GM23338 (cell line): Measurements from ENCODE around the gene PLOD2. TPM values are rescaled to one million over a fixed set of nuclear protein-coding genes. Genes with fewer than 3 reads are reported as not detected.

Source experiments
- ATAC-seq: fragments of 200-7000 bp; cut with Tn5 transposase; 3 replicates; pipeline ENCODE4 v1.9.1; 2020
- DNase-seq: peaks from one replicate; pipeline ENCODE4 v3.0.0-alpha.2; 2015; ENCODE audit warnings: low spot score
- H2AFZ ChIP-seq: fragments of 200-600 bp; sonication (generic); 2 replicates; pipeline ENCODE4 v1.8.0; 2016; ENCODE audit warnings: antibody characterized with exemption, mild to moderate bottlenecking, moderate library complexity
- H3F3A ChIP-seq: fragments of 200-600 bp; sonication (generic); replicated peaks from 2 replicates; pipeline ENCODE4 v1.8.0; 2017; ENCODE audit warnings: antibody characterized with exemption, mixed run types, low read depth
- H3K27ac ChIP-seq: fragments of 200-600 bp; sonication (generic); 2 replicates; pipeline ENCODE4 v1.6.1; 2016; ENCODE audit warnings: low read depth
- H3K27me3 ChIP-seq: fragments of 200-600 bp; sonication (generic); 2 replicates; pipeline ENCODE4 v1.8.0; 2016; ENCODE audit warnings: mild to moderate bottlenecking, mixed run types, moderate library complexity; ENCODE audit not compliant: insufficient read depth
- H3K36me3 ChIP-seq: fragments of 200-600 bp; sonication (generic); 2 replicates; pipeline ENCODE4 v1.8.0; 2016; ENCODE audit warnings: mild to moderate bottlenecking; ENCODE audit not compliant: insufficient read depth
- H3K4me1 ChIP-seq: fragments of 200-600 bp; sonication (generic); 2 replicates; pipeline ENCODE4 v1.8.0; 2016; ENCODE audit warnings: mild to moderate bottlenecking, moderate library complexity; ENCODE audit not compliant: insufficient read depth
- H3K4me2 ChIP-seq: fragments of 200-600 bp; sonication (generic); 2 replicates; pipeline ENCODE4 v1.7.1; 2017; ENCODE audit warnings: mixed run types
- H3K4me3 ChIP-seq: fragments of 200-600 bp; sonication (generic); 2 replicates; pipeline ENCODE4 v1.6.1; 2016; ENCODE audit warnings: mixed run types
- H3K79me2 ChIP-seq: fragments of 200-600 bp; sonication (generic); replicated peaks from 2 replicates; pipeline ENCODE4 v1.8.0; 2017; ENCODE audit warnings: mild to moderate bottlenecking; ENCODE audit not compliant: insufficient read depth
- H3K9me2 ChIP-seq: fragments of 200-600 bp; sonication (generic); 2 replicates; pipeline ENCODE4 v1.8.0; 2017; ENCODE audit not compliant: insufficient read depth
- H4K20me1 ChIP-seq: fragments of 200-600 bp; sonication (generic); replicated peaks from 2 replicates; pipeline ENCODE4 v1.8.0; 2017; ENCODE audit warnings: mild to moderate bottlenecking; ENCODE audit not compliant: insufficient read depth
- H3K27ac Mint-ChIP-seq: 2 replicates; pipeline ENCODE4 v1.8.0; 2020; ENCODE audit warnings: inconsistent platforms, mild to moderate bottlenecking, moderate library complexity, mixed read lengths
- H3K27me3 Mint-ChIP-seq: 3 replicates; pipeline ENCODE4 v1.8.0; 2022; ENCODE audit warnings: low read depth, mild to moderate bottlenecking, moderate library complexity, mixed read lengths, inconsistent platforms; ENCODE audit not compliant: insufficient read depth, poor library complexity
- H3K36me3 Mint-ChIP-seq: 3 replicates; pipeline ENCODE4 v1.8.0; 2021; ENCODE audit warnings: low read depth, mild to moderate bottlenecking, inconsistent platforms, moderate library complexity, mixed read lengths
- H3K4me1 Mint-ChIP-seq: 3 replicates; pipeline ENCODE4 v1.8.0; 2020; ENCODE audit warnings: mild to moderate bottlenecking, inconsistent platforms, mixed read lengths
- H3K4me3 Mint-ChIP-seq: 3 replicates; pipeline ENCODE4 v1.8.0; 2021; ENCODE audit warnings: moderate library complexity, mild to moderate bottlenecking, inconsistent platforms, mixed read lengths
- H3K9me3 Mint-ChIP-seq: 3 replicates; pipeline ENCODE4 v1.8.0; 2020; ENCODE audit warnings: moderate library complexity, mild to moderate bottlenecking, inconsistent platforms, mixed read lengths
- CREB1 ChIP-seq: fragments of 250-450 bp; sonication (Bioruptor Pico); IDR thresholded peaks from 2 replicates; pipeline ENCODE4 v1.5.0; 2020; ENCODE audit warnings: low read depth, mild to moderate bottlenecking, moderate library complexity
- CTCF ChIP-seq, 2 experiments: fragments of 200-600 bp in 1 of 2; sonication (generic) in 1 of 2; conservative IDR thresholded peaks; 2 replicates each; pipeline versions ENCODE4 v1.5.1 to v1.6.1; 2016 to 2017; ENCODE audit warnings: antibody characterized with exemption in 2 of 2, low read depth in 2 of 2, mild to moderate bottlenecking in 2 of 2, moderate library complexity in 1 of 2
- EZH2 ChIP-seq: fragments of 200-600 bp; sonication (generic); IDR thresholded peaks from one replicate; pipeline ENCODE4 v1.8.0; 2017; ENCODE audit warnings: antibody characterized with exemption, mild to moderate bottlenecking, low read depth; ENCODE audit not compliant: unreplicated experiment
- EZH2phosphoT487 ChIP-seq: fragments of 200-600 bp; sonication (generic); IDR thresholded peaks from one replicate; pipeline ENCODE4 v1.8.1; 2018; ENCODE audit warnings: antibody characterized with exemption; ENCODE audit not compliant: unreplicated experiment
- JUNB ChIP-seq: IDR thresholded peaks from one replicate; pipeline ENCODE4 v1.6.1; 2016; ENCODE audit warnings: antibody characterized with exemption; ENCODE audit not compliant: unreplicated experiment
- STAT1 ChIP-seq: IDR thresholded peaks from one replicate; pipeline ENCODE4 v1.6.1; 2016; ENCODE audit warnings: antibody characterized with exemption; ENCODE audit not compliant: unreplicated experiment
- ZNF114 ChIP-seq: fragments of 250-450 bp; sonication (Bioruptor Pico); IDR thresholded peaks from 2 replicates; pipeline ENCODE4 v1.5.0; 2020; ENCODE audit warnings: mild to moderate bottlenecking, moderate library complexity
- ZNF462 ChIP-seq: fragments of 250-450 bp; sonication (Bioruptor Pico); IDR thresholded peaks from 2 replicates; pipeline ENCODE4 v1.5.0; 2020; ENCODE audit warnings: mild to moderate bottlenecking, moderate library complexity
- polyA plus RNA-seq: library from polyadenylated mRNA; unstranded; fragments of >200 nt; fragmentation: Nextera tagmentation; extraction: Ambion mirVana; gene quantifications from 2 replicates; pipeline ENCODE4 v1.2.1, GENCODE V29; 2016
- total RNA-seq: library from RNA; depleted of rRNA; stranded (reverse); fragments of >200 nt; shearing (Covaris generic); gene quantifications from 2 replicates; pipeline ENCODE4 v1.2.3, GENCODE V29; 2014

PLOD2 gene
- total and polyA plus RNA-seq, 2 experiments from 2014 or later, result 26.7 to 30.5 TPM

- no peak for TF ChIP-seq ZNF462 (CRISPR knock-in tag)
These were observed 9.6 kb upstream of the PLOD2 start (continued) for GRCh38 chr3:146170591-146170990.

- Histone ChIP-seq H4K20me1 (no peaks in the 10 kb centered on the region), H3K79me2 (no peaks in the 10 kb centered on the region), H3K27me3 (no peaks in the 10 kb centered on the region), H3K4me1 (peaks cover 8% of the 10 kb centered on the region; the same call in 1 of the 2 replicates), H2AFZ (no peak overlapping the region), H3F3A (no peaks in the 10 kb centered on the region), H3K9me2 (no peaks in the 10 kb centered on the region), H3K27ac (no peak overlapping the region), H3K4me2 (no peak overlapping the region), H3K36me3 (no peaks in the 10 kb centered on the region), H3K4me3 (no peak overlapping the region)
- Mint-ChIP-seq H3K4me3 (no peak overlapping the region), H3K27me3 (no peaks in the 10 kb centered on the region), H3K9me3 (no peaks in the 10 kb centered on the region), H3K4me1 (peaks cover 9% of the 10 kb centered on the region), H3K27ac (no peak overlapping the region), H3K36me3 (no peaks in the 10 kb centered on the region)
- DNase-seq (no peak), ATAC-seq (no peak)
- TF ChIP-seq EZH2, result no peak
- TF ChIP-seq CTCF (conservative IDR thresholded peaks at IDR 0.05; ENCODE audit: low read depth in 2 of 2), result no peak
- TF ChIP-seq EZH2phosphoT487, result no peak
- no peak for TF ChIP-seq CREB1 (CRISPR knock-in tag)
- TF ChIP-seq STAT1, result no peak
- TF ChIP-seq JUNB, result no peak
- TF ChIP-seq ZNF462 (CRISPR knock-in tag), result no peak
- no peak for TF ChIP-seq ZNF114 (CRISPR knock-in tag)
These were observed 8.9 kb upstream of the PLOD2 start for GRCh38 chr3:146169891-146170290.
